Measurements from ENCODE around the gene PHACTR3. TPM values are rescaled to one million over a fixed set of nuclear protein-coding genes. Genes with fewer than 3 reads are reported as not detected.
A peak's percentile ranks its signal among the peaks of the same experiment; 100 is the strongest.

The PHACTR3 gene
- total RNA-seq, 6 experiments from 2014 or later: 0.12 to 0.35 (median 0.23) TPM; not detected in 2

DNA sequence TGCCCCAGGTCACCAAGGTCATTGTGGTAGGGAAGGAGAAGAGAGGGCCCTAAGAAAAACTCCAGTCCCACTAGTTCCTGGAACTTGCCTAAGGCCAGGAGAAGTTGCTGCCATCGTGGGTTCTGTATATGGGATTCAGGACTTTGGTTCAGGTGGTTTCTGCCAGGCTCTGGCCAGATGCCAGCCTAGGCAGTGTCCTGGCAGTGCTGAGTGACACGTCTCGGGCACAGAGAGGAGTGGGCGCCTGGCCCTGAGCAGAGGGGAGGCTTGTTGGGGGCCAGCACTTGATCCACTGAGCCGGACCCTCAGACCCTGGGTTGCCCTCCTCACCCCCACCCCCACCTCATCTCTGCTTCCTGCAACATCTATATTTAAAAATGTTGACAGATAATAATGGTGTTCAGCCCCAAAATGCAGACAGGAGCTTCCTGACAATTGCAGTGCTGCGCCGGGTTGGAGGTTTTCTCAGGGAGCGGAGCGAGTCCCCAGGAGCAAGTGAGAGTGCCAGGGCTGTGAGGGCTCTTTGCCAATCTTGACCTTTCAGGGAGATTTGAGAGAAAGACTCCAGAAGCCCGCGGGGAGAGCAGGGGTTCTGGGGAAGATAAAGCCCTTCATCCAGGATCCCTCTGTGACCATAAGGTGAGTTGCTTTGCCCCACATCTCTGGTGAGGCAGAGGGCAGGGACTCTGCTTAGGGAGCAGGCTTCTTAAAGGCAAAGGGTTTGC, 71.9 kb downstream of the PHACTR3 start:
- WGBS (ENCODE audit: insufficient coverage, low coverage, low lambda C conversion rate, missing lambda C conversion rate): 53% methylated on average over 10 of the region's 11 CpGs
- no peak for DNase-seq
- TF ChIP-seq, protein P1, sequence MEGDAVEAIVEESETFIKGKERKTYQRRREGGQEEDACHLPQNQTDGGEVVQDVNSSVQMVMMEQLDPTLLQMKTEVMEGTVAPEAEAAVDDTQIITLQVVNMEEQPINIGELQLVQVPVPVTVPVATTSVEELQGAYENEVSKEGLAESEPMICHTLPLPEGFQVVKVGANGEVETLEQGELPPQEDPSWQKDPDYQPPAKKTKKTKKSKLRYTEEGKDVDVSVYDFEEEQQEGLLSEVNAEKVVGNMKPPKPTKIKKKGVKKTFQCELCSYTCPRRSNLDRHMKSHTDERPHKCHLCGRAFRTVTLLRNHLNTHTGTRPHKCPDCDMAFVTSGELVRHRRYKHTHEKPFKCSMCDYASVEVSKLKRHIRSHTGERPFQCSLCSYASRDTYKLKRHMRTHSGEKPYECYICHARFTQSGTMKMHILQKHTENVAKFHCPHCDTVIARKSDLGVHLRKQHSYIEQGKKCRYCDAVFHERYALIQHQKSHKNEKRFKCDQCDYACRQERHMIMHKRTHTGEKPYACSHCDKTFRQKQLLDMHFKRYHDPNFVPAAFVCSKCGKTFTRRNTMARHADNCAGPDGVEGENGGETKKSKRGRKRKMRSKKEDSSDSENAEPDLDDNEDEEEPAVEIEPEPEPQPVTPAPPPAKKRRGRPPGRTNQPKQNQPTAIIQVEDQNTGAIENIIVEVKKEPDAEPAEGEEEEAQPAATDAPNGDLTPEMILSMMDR (IDR thresholded peaks at IDR 0.05): no peak
- TF ChIP-seq POLR2A (IDR thresholded peaks at IDR 0.05): no peak
- intact Hi-C loops (cut with DNase I): no loop called here
- Histone ChIP-seq H3K4me1 (no peaks in the 10 kb centered on the region), H3K4me3 (no peak overlapping the region), H3K27ac (no peak overlapping the region), H3K9me3 (no peaks in the 10 kb centered on the region), H3K36me3 (no peaks in the 10 kb centered on the region), H3K27me3 (no peaks in the 10 kb centered on the region)
- peak in 1 of 4 donors; percentile 47 for ATAC-seq

DNA sequence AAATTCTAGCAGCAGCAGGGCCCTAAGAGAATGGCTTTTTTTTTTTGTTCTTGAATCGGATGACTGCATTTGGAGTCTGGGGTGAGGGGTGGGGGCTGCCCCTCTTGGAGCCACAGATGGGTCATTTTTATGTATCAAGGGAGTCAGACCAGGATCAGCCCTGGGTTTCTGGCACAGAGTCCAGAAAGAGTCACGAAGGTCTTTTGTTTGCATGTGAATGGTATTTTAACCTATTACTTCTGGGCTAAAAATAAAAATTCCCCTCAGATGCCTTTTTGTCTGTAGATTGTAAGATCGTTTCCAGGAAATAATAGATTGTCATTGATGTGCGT, 72.5 kb downstream of the PHACTR3 start:
- ATAC-seq: no peak
- TF ChIP-seq POLR2A (IDR thresholded peaks at IDR 0.05): no peak
- TF ChIP-seq, protein P1 (IDR thresholded peaks at IDR 0.05): no peak

DNA sequence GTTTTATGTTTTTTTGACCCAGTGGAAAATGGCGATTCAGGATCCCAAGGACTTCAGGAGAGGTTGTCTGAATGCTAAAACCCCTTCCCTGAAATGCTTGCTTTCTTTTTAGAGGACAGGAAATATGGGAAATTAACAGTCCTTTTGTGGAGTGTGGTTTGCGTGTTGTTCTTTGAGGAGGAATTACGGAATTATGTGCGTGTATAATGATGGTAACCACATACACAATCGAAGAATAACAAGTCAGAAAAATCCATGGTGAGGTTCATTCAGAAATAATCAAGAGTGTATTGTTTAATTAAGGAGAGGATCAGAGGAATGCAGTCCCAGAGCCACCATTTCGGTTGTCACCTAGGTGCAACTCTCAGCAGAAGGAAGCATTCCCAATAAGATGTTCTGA, 73.2 kb downstream of the PHACTR3 start:
- no peak for TF ChIP-seq POLR2A (IDR thresholded peaks at IDR 0.05)
- TF ChIP-seq, protein P1 (IDR thresholded peaks at IDR 0.05): no peak
- Histone ChIP-seq H3K4me3 (no peak overlapping the region), H3K27me3 (no peaks in the 10 kb centered on the region), H3K4me1 (no peaks in the 10 kb centered on the region), H3K9me3 (no peaks in the 10 kb centered on the region), H3K36me3 (no peaks in the 10 kb centered on the region), H3K27ac (no peak overlapping the region)
- intact Hi-C loops (cut with DNase I): no loop called here
- 37% methylated on average over 6 of the region's 6 CpGs for WGBS (ENCODE audit: insufficient coverage, low coverage, low lambda C conversion rate, missing lambda C conversion rate)
- ATAC-seq: no peak
- DNase-seq: no peak

More for the DNA sequence above, 72.5 kb downstream of the PHACTR3 start:
- intact Hi-C loops (cut with DNase I): no loop called here
- H3K4me1 ChIP-seq: no peaks in the 10 kb centered on the region
- WGBS (ENCODE audit: insufficient coverage, low coverage, low lambda C conversion rate, missing lambda C conversion rate): 31% methylated on average over 4 of the region's 4 CpGs
- no peaks in the 10 kb centered on the region for H3K27me3 ChIP-seq
- no peak overlapping the region for H3K27ac ChIP-seq
- no peak for DNase-seq
- H3K36me3 ChIP-seq: no peaks in the 10 kb centered on the region
- H3K9me3 ChIP-seq: no peaks in the 10 kb centered on the region
- no peak overlapping the region for H3K4me3 ChIP-seq

DNA sequence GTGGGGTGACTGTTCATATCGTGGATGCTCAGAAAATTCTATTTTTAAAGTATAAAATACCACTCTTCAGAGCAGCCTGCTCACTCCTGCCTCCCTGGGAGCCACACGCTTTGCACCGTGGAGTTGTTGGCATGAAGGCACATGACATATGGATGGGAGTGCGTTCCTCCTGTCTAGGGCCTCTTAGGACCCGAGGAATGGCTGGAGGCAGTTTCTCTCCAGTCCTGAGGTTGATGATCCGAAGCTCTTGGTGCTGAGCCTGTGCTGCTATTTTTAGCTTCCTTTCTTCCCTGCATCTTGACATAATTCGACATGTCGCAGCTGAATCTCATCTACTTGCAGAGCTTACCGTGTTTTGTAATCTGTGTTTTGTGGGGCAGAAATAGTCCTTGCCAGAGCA, 73.9 kb downstream of the PHACTR3 start:
- ATAC-seq (no peak), DNase-seq (no peak)
- intact Hi-C loops (cut with DNase I): no loop called here
- Histone ChIP-seq H3K9me3 (no peaks in the 10 kb centered on the region), H3K36me3 (no peaks in the 10 kb centered on the region), H3K27ac (no peak overlapping the region), H3K4me1 (no peaks in the 10 kb centered on the region), H3K27me3 (no peaks in the 10 kb centered on the region), H3K4me3 (no peak overlapping the region)
- TF ChIP-seq, protein P1 (IDR thresholded peaks at IDR 0.05): no peak
- no peak for TF ChIP-seq POLR2A (IDR thresholded peaks at IDR 0.05)
- 39% methylated on average over 8 of the region's 9 CpGs for WGBS (ENCODE audit: insufficient coverage, low coverage, low lambda C conversion rate, missing lambda C conversion rate)

All from right lobe of liver (tissue), 6 donors.